ENCODE data around the gene ZNF557. TPM values are rescaled to one million over a fixed set of nuclear protein-coding genes. Genes with fewer than 3 reads are reported as not detected.

ZNF557 gene
- total and polyA plus RNA-seq, 8 donors: 1.3 to 41.4 (median 7.9) TPM

- WGBS, 5 donors: 79 to 91% (median 84%) methylated on average over 2 of the region's 2 CpGs
These were observed 1.8 kb upstream of the ZNF557 start for GRCh38 chr19:7067716-7068115.

GRCh38 chr19:7068599-7068998, 904 bp upstream of the ZNF557 start:
- TF ChIP-seq POLR2AphosphoS5 (IDR thresholded peaks at IDR 0.05): no peak
- TF ChIP-seq EP300 (IDR thresholded peaks at IDR 0.05): no peak
- no peak for TF ChIP-seq CTCF (IDR thresholded peaks at IDR 0.05)
- TF ChIP-seq POLR2A (IDR thresholded peaks at IDR 0.05): no peak
- Histone ChIP-seq H3K4me1 (peaks cover 9 to 16% (median 14%) of the 10 kb centered on the region in 4 donors), H3K27ac (peak overlapping the region in 4 of 5 donors; percentile 18 to 93 (median 88)), H3K4me3 (peak overlapping the region; percentile 76 to 98 (median 88)), H3K9me3 (peaks cover 0 to 4% (median 0%) of the 10 kb centered on the region in 4 donors), H3K27me3 (no peaks in the 10 kb centered on the region), H3K36me3 (peaks cover 22 to 31% (median 30%) of the 10 kb centered on the region in 4 donors)
- intact Hi-C loops (cut with DNase I; ENCODE audit: low total_unique reads): no loop called here
- no peak for DNase-seq
- WGBS, 5 donors: 72 to 81% (median 80%) methylated on average over 6 of the region's 6 CpGs

More at GRCh38 chr19:7067716-7068115, 1.8 kb upstream of the ZNF557 start:
- intact Hi-C loops (cut with DNase I; ENCODE audit: low total_unique reads): no loop called here
- Histone ChIP-seq H3K36me3 (peaks cover 15 to 22% (median 21%) of the 10 kb centered on the region in 4 donors), H3K9me3 (no peaks in the 10 kb centered on the region), H3K27ac (no peak overlapping the region), H3K4me3 (no peak overlapping the region), H3K27me3 (no peaks in the 10 kb centered on the region), H3K4me1 (peaks cover 9 to 16% (median 14%) of the 10 kb centered on the region in 4 donors)
- TF ChIP-seq POLR2A (IDR thresholded peaks at IDR 0.05): no peak
- DNase-seq: no peak

- H3K36me3 ChIP-seq: peaks cover 35 to 44% (median 43%) of the 10 kb centered on the region in 4 donors
- no peak for DNase-seq
- no peaks in the 10 kb centered on the region for H3K27me3 ChIP-seq
- intact Hi-C loops (cut with DNase I; ENCODE audit: low total_unique reads): no loop called here
- H3K9me3 ChIP-seq: peaks cover 0 to 11% (median 2%) of the 10 kb centered on the region in 4 donors
- H3K4me1 ChIP-seq: peaks cover 9 to 16% (median 14%) of the 10 kb centered on the region in 4 donors
- TF ChIP-seq POLR2AphosphoS5 (IDR thresholded peaks at IDR 0.05) (no peak), POLR2A (IDR thresholded peaks at IDR 0.05) (no peak), CTCF (IDR thresholded peaks at IDR 0.05) (no peak), EP300 (IDR thresholded peaks at IDR 0.05) (no peak)
- peak overlapping the region; percentile 81 to 96 (median 91) for H3K27ac ChIP-seq
- 0 to 7% (median 1%) methylated on average over 6 to 12 of the region's 12 CpGs for WGBS, 5 donors
- H3K4me3 ChIP-seq: peak overlapping the region; percentile 76 to 98 (median 88)
These were observed 362 bp downstream of the ZNF557 start for GRCh38 chr19:7069904-7070226.

GRCh38 chr19:7072541-7072940, 3.0 kb downstream of the ZNF557 start:
- Histone ChIP-seq H3K36me3 (peaks cover 62 to 71% (median 70%) of the 10 kb centered on the region in 4 donors), H3K9me3 (peaks cover 4 to 37% (median 25%) of the 10 kb centered on the region in 4 donors), H3K27me3 (no peaks in the 10 kb centered on the region), H3K27ac (no peak overlapping the region), H3K4me3 (no peak overlapping the region), H3K4me1 (peaks cover 9 to 16% (median 14%) of the 10 kb centered on the region in 4 donors)
- 95 to 98% (median 97%) methylated on average over 6 of the region's 6 CpGs for WGBS, 5 donors
- no peak for TF ChIP-seq EP300 (IDR thresholded peaks at IDR 0.05)
- no peak for TF ChIP-seq POLR2A (IDR thresholded peaks at IDR 0.05)
- no peak for TF ChIP-seq POLR2AphosphoS5 (IDR thresholded peaks at IDR 0.05)
- no peak for TF ChIP-seq CTCF (IDR thresholded peaks at IDR 0.05)
- DNase-seq: no peak
- intact Hi-C loops (cut with DNase I; ENCODE audit: low total_unique reads): no loop called here

- TF ChIP-seq POLR2AphosphoS5 (IDR thresholded peaks at IDR 0.05): no peak
- no peak for TF ChIP-seq EP300 (IDR thresholded peaks at IDR 0.05)
- TF ChIP-seq POLR2A (IDR thresholded peaks at IDR 0.05): no peak
- TF ChIP-seq CTCF (IDR thresholded peaks at IDR 0.05): no peak
- H3K9me3 ChIP-seq: peaks cover 25 to 60% (median 48%) of the 10 kb centered on the region in 4 donors
- H3K4me1 ChIP-seq: peaks cover 9 to 15% (median 12%) of the 10 kb centered on the region in 4 donors
- DNase-seq: no peak
- WGBS, 5 donors: 94 to 99% (median 98%) methylated on average over 19 to 29 of the region's 29 CpGs
- peaks cover 82 to 93% (median 92%) of the 10 kb centered on the region in 4 donors for H3K36me3 ChIP-seq
- no peak overlapping the region for H3K4me3 ChIP-seq
- H3K27me3 ChIP-seq: no peaks in the 10 kb centered on the region
- H3K27ac ChIP-seq: no peak overlapping the region
- intact Hi-C loops (cut with DNase I; ENCODE audit: low total_unique reads): no loop called here
These were observed 5.3 kb downstream of the ZNF557 start for GRCh38 chr19:7074705-7075282.

Measured in stomach (tissue), 9 donors.